Progenitor cell of endocrine pancreas (in vitro differentiated cells): ENCODE measurements around the gene NDUFV3. TPM values are rescaled to one million over a fixed set of nuclear protein-coding genes. Genes with fewer than 3 reads are reported as not detected.

Experiments used
- DNase-seq: peaks from one replicate; pipeline ENCODE4 v3.0.0; 2021; ENCODE audit warnings: low spot score; ENCODE audit not compliant: unreplicated experiment
- H3K27ac Mint-ChIP-seq: 2 replicates; pipeline ENCODE4 v1.8.0; 2021; ENCODE audit warnings: mild to moderate bottlenecking, moderate library complexity, mixed read lengths
- H3K27me3 Mint-ChIP-seq: 2 replicates; pipeline ENCODE4 v1.8.0; 2021; ENCODE audit warnings: mixed read lengths
- H3K36me3 Mint-ChIP-seq: 2 replicates; pipeline ENCODE4 v1.8.0; 2022; ENCODE audit warnings: mixed read lengths; ENCODE audit not compliant: insufficient read depth
- H3K4me1 Mint-ChIP-seq: 2 replicates; pipeline ENCODE4 v1.8.0; 2021; ENCODE audit warnings: low read depth, mixed read lengths
- H3K4me3 Mint-ChIP-seq: 2 replicates; pipeline ENCODE4 v1.8.0; 2021; ENCODE audit warnings: low read depth, mild to moderate bottlenecking, moderate library complexity, mixed read lengths
- H3K9me3 Mint-ChIP-seq: 2 replicates; pipeline ENCODE4 v1.8.0; 2021; ENCODE audit warnings: low read depth, mixed read lengths
- CTCF ChIP-seq: fragments of 200-600 bp; sonication (generic); IDR thresholded peaks from one replicate; pipeline ENCODE4 v1.5.0; 2021; ENCODE audit warnings: antibody characterized with exemption, mild to moderate bottlenecking; ENCODE audit not compliant: unreplicated experiment
- long read RNA-seq: library from polyadenylated mRNA; unstranded; transcript quantifications from one replicate; pipeline ENCODE4 v2.0.0, GENCODE V29; 2020
- total RNA-seq: library from RNA; stranded (reverse); gene quantifications from 2 replicates; pipeline ENCODE4 v1.2.1, GENCODE V29; 2021

Gene NDUFV3
- 31.2 and 34.1 TPM in 2 replicates for total RNA-seq
- long read RNA-seq, full-length matches to known transcripts, result 54 of 62 reads
- long read RNA-seq, partial matches to known transcripts, result 2 of 62 reads
- long read RNA-seq, other reads (novel, unspliced or antisense), result 6 of 62 reads

- Mint-ChIP-seq H3K27ac (peak within 1 kb of the TSS; percentile 97), H3K4me1 (peaks cover 5% of the 10 kb centered on the region), H3K4me3 (peak within 1 kb of the TSS; percentile 82), H3K9me3 (no peaks in the 10 kb centered on the region), H3K36me3 (peaks cover under 1% of the 10 kb centered on the region), H3K27me3 (no peaks in the 10 kb centered on the region)
- DNase-seq, result peak; percentile 100
- no peak for TF ChIP-seq CTCF
Measured at GRCh38 chr21:42892931-42893755, at the start of gene NDUFV3. Gene NDUFV3, plus strand, starts transcription at chr21:42893309. Its CDS starts 25 bp downstream, at chr21:42893334.

DNA sequence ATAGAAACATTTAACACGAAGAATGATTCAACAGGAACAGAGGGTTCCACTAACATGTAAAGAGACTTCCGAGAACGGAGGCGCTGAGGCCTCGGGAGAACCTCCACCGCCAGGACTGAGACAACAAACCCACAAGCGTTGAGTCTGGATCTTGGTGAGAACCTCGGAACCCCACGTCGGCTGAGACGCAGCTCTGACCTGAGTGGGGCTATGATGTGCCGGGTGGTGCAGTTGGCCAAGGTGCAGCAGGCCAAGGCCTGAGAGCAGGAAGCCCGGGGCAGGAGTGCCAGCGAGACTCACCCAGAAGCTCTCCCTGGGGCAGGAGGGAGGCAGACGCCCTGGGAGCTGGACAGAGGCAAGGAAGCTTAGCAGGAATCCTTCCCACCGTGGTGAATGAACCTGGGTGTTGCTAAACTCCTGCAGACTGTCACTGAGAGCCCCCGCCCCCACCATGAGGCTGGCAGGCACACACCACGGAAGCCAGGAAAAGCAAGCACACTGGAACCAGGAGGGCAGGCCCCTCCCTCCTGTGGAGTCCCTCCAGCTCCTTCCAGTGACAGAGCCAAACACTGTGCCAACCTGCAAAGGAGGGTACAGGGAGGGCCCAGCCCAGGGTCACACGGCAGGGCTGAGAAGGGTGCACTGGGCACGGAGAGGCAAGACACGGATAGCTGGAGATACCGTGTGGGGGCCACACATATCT is 48.5 kb upstream of the NDUFV3 start:
- H3K4me1 Mint-ChIP-seq, result no peaks in the 10 kb centered on the region
- no peaks in the 10 kb centered on the region for H3K9me3 Mint-ChIP-seq
- H3K36me3 Mint-ChIP-seq, result peaks cover 20% of the 10 kb centered on the region
- no peaks in the 10 kb centered on the region for H3K27me3 Mint-ChIP-seq
- no peak overlapping the region for H3K27ac Mint-ChIP-seq
- H3K4me3 Mint-ChIP-seq, result no peak overlapping the region
- DNase-seq, result no peak
- TF ChIP-seq CTCF, result no peak

GRCh38 chr21:42845296-42845965 is 47.7 kb upstream of the NDUFV3 start:
- no peak for DNase-seq
- Mint-ChIP-seq H3K36me3 (peaks cover 21% of the 10 kb centered on the region), H3K4me1 (no peaks in the 10 kb centered on the region), H3K27me3 (no peaks in the 10 kb centered on the region), H3K4me3 (no peak overlapping the region), H3K9me3 (no peaks in the 10 kb centered on the region), H3K27ac (no peak overlapping the region)
- TF ChIP-seq CTCF, result no peak

DNA sequence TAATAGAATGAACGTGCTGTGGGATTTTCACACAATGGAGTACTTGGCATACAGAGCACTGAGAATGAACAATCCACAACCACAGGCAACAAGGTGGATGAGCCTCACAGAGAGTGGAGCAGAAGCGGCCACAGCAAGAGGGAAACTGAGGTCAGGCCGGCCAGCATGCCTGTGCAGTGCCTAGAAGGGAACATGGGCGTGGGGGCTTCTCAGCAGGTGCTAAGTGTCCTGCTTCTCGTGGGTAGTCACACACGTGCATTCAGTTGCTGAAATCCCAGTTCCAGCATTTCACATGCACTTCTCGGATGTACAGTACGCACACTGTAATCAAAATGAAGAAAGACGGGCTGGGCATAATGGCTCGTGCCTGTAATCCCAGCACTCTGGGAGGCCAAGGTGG is 46.9 kb upstream of the NDUFV3 start:
- Mint-ChIP-seq H3K36me3 (peaks cover 24% of the 10 kb centered on the region), H3K27ac (peak overlapping the region; percentile 71), H3K9me3 (no peaks in the 10 kb centered on the region), H3K4me3 (no peak overlapping the region), H3K27me3 (no peaks in the 10 kb centered on the region), H3K4me1 (no peaks in the 10 kb centered on the region)
- no peak for TF ChIP-seq CTCF
- no peak for DNase-seq
